Right ventricle myocardium superior (tissue), 1 donor: Measurements from ENCODE around the gene FZR1. TPM values are rescaled to one million over a fixed set of nuclear protein-coding genes. Genes with fewer than 3 reads are reported as not detected.

Experiments used
- ATAC-seq: fragments of 200-7000 bp; cut with Tn5 transposase; one replicate; pipeline ENCODE4 v1.9.1; 2020; ENCODE audit warnings: mild to moderate bottlenecking; ENCODE audit not compliant: poor library complexity
- DNase-seq: peaks from one replicate; pipeline ENCODE4 v3.0.0-alpha.2; 2020
- intact Hi-C: fragments of 100-400 bp; cut with DNase I; formaldehyde crosslinking; loops from one replicate; pipeline ENCODE4 v1.11.2; 2022
- total RNA-seq: library from RNA; stranded (reverse); fragmentation: NEBNext Ultra II Directional; extraction: Animal tissue kit (Norgen Biotek cat#: 25700); gene quantifications from one replicate; pipeline ENCODE4 v1.2.1, GENCODE V29; 2021
- donor health status: DM: no; HTN: yes; CAD: no; lungs with severe emphysema.

FZR1 gene
- total RNA-seq, 1 donor from 2014 or later, result 19.0 TPM

DNA sequence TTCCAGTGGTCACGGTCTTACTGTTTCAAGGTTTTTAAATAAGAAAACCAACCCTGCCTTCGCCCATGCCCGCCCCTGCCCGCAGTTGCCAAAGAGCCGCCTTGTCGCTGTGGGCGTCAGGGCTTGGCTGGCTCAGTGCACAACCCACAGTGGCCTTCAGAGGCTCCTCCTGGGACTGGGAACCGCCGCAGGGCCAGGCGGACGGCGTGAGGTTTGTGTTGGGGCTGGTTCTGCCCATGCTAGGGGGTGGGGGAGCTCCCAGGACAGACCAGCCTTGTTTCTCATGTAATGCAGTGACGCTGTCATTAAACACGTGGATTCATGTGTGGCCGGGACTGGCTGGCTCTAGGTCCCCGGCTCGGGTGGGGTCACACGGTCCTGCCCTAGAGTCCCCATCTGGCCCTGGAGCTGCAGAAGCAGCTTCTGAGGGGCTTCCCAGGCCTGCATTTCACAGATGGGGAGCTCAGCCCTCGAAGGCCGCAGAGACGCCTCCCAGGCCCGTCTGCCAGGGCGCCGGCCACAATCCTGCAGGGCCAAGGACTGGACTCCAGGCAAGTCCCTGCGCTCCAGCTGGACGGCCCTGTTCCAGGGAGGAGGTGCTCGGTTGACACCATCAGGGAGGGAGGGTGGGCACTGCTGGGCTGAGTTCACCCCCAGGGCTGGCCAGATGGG is 30.5 kb downstream of the FZR1 start:
- ATAC-seq, result peak; percentile 46
- DNase-seq, result peak; percentile 74
- intact Hi-C loops, result no loop called here

DNA sequence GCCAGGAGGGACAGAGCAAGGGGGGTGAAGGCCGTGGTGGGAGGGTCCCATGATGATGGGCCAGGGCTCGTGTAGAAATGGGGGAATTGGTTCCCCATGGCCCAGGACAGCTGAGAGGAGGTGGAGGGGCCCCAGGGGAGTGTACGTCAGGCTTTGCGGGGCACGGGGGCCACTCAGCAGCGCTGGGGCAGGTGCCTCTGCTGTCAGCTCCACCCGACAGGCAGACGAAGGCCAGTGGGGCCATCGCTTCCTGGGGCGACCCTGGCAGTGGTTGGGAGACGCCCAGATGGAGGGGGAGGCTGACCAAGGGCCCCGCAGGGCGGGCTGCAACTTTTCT is 31.0 kb downstream of the FZR1 start:
- no peak for DNase-seq
- intact Hi-C loops, result no loop called here
- peak; percentile 11 for ATAC-seq

DNA sequence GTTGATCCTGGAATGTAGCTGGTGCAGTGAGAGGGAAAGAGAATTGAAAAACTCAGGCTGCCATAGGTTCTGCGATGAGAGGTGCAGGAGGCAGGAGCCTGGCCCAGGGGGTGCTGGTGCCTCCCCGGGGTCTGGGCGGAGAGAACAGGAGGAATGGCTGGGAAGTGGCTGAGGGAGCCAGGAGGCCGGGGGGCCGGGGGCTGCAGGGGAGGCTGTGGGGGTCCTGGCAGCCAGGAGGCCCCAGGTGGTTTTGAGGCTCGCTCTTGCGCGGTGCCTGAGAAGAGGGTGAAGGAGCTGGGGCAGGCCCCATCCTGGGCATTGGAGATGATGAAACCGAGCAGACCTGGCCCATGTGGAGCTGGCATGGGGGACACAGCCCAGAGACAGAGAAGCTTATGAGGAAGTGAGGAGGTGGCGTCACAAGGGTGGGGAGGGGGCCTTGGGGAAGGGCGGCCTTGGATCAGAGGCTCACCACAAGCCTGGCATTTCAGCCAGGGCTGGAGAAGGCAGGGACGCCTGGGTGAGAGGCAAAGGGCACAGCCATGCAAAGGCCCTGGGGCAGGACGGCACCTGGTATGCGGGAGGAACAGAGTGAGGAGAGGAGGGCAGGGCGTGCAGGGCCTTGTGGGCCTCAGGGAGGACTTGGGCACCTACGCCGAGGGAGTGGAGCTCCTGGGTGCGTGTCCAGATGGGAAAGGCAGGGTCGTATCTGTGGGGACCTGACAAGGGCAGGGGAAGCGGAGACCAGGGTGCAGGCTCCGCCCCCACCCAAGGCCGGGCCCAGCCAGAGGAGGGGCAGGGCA is 31.5 kb downstream of the FZR1 start:
- intact Hi-C loops, result no loop called here
- DNase-seq (no peak), ATAC-seq (no peak)

DNA sequence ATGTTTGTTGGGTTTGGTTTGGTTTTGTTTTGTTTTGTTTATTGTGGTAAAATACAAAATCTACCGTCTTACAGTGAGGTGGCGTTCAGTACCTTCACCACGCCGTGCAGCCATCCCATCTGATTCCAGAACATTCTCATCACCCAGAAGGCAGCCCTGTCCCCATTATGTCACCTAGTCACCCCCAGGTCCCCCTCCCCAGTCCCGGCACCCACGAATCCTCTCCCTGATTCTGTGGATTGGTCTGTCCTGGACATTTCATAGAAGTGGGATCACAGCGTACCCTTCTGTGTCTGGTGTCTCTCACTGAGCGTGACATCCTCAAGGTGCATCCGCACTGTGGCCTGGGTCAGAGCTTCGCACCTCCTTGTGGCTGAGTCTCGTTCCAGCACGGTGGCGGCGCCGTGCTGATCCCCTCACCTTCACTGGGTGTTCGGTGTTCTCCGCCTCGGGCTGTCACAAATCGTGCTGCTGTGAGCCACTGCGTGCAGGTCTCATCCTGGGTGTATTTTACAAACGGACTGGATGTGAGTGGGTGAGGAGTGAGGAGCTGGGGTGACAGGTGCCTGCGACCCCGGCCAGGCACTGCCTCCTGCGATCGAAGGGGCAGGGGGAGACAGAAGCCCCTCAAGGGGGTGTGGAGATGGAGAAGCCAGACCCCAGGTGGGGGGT is 32.3 kb downstream of the FZR1 start:
- intact Hi-C loops, result no loop called here
- no peak for ATAC-seq
- DNase-seq, result no peak

GRCh38 chr19:3538965-3539755 is 33.0 kb downstream of the FZR1 start, which contains the start of gene TEKTIP1:
Gene TEKTIP1 (plus strand): TSS chr19:3539174. CDS start chr19:3539178, 4 bp downstream.
- intact Hi-C loops, result no loop called here
- DNase-seq, result no peak
- no peak for ATAC-seq

- intact Hi-C loops, result loop anchor here (10.0 kb wide), 1 partner anchor 165 kb away; the partner anchor contains the start of genes PIP5K1C and TJP3
- no peak for ATAC-seq
- no peak for DNase-seq
These were observed 33.6 kb downstream of the FZR1 start for GRCh38 chr19:3539756-3540118.

DNA sequence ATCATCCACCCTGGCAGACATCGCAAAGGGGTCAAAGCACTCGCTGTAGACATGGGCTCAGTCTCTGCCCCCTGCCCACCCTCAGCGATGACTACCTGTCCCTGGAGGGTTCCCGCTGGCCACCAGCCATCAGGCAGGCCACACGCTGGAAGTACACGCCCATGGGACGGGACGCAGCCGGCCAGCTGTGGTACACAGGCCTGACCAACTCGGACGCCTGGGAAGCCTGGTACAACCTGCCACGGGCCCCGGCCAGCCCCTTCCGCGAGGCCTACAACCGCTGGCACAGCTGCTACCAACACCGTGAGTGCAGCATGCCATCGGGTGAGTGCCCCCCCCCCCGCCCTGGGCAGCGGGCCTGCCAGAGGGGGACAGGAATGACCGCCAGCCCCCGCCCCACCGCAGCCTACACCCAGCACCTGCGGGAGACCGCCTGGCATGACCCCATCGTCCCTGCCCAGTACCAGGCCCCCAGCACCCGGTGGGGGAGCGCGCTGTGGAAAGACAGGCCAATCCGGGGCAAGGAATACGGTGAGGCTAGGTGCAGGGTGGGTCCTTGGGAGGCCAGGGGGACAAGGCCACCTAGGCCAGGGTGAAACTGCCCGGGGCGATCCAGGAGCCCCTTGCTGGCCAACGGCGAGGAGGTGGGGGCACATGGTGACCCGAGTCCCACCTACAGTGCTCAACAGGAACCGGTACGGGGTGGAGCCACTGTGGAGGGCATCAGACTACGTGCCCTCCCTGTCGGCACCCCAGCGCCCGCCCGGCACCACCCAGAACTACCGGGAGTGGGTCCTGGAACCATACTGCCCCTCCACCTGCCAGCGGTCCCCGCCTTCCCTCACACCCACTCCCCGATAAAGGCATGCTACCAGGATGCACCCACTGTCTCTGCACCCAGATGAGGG is 37.3 kb downstream of the FZR1 start:
- intact Hi-C loops, result loop anchor here (10.0 kb wide), 1 partner anchor 161 kb away; the partner anchor contains the start of genes PIP5K1C and TJP3
- no peak for ATAC-seq

DNA sequence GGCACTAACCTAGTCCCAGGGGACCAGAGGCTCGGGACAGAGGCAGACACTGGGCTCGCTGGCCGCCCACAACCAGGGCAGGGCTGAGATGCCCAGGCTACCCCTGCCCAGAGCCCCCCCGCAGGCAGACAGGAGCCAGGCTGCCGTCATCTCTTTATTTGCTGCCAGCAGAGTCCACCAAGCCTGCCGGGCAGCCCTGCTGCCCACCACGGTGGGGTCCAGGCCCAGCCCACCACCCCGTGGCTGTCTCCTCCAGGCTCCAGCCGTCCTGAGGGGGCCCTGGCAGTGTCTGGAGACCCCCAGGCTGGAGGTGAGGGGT is 37.9 kb downstream of the FZR1 start:
- no peak for DNase-seq
- intact Hi-C loops, result loop anchor here (10.0 kb wide), 1 partner anchor 161 kb away; the partner anchor contains the start of genes PIP5K1C and TJP3
- no peak for ATAC-seq

More for the DNA sequence above, 37.3 kb downstream of the FZR1 start:
- DNase-seq, result no peak

DNA sequence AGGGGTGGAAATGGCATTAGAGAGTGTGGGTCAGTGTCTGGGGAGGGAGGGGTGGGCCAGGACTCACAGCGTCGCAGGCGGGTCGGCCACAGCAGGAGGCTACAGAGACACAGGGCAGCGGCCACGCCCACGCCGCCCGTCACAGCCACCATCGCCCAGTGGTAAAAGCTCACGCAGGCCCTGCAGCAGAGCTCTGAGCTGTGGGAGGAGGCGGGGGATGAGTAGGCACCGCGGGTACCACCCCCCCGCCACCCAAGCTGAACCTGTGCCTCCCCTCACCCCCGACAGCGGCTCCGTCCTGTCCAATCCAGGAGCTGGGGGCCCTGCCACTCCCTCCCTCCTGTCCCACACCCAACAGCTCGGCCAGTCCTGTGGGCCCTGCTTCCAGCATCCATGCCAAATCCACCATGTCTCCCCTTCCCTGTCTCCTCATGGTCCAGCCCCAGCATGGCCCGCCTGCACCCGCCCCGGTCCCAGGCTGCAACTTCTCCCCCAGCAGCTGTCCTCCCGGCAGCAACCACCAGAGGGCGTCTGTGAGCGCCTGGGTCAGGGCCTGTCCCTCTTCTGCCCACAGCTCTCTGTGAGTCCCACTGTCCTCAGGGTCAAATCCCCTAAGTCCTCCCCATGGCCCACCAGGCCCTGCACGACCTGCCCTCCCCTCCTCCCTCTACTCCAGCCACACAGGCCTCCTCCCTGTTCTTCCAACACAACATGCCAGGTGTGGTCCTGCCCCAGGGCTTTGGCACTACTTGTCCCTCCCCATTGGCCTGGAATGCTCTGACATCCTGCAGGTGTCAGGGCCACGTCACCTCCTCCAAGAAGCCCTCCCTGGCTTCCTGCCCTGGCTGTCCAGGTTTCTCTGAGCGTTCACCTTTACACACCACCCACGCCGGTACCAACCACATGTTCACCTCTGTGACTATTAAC is 38.9 kb downstream of the FZR1 start:
- intact Hi-C loops, result loop anchor here (5.0 to 10.0 kb wide), 2 partner anchors 72 to 160 kb away; partner anchors contain the start of genes PIP5K1C and TJP3
- DNase-seq, result peak; percentile 83
- ATAC-seq, result peak; percentile 74

- intact Hi-C loops, result loop anchor here (5.0 to 10.0 kb wide), 2 partner anchors 72 to 159 kb away; partner anchors contain the start of genes PIP5K1C and TJP3
These were observed 39.5 kb downstream of the FZR1 start for GRCh38 chr19:3545669-3546034.

GRCh38 chr19:3546119-3546518 is 40.0 kb downstream of the FZR1 start:
- ATAC-seq (no peak), DNase-seq (no peak)
- intact Hi-C loops, result loop anchor here (5.0 to 10.0 kb wide), 2 partner anchors 71 to 159 kb away; partner anchors contain the start of genes PIP5K1C and TJP3

More at GRCh38 chr19:3545669-3546034, 39.5 kb downstream of the FZR1 start:
- ATAC-seq (no peak), DNase-seq (no peak)

GRCh38 chr19:3547301-3547731 is 41.2 kb downstream of the FZR1 start:
- intact Hi-C loops, result loop anchor here (5.0 to 10.0 kb wide), 2 partner anchors 70 to 157 kb away; partner anchors contain the start of genes PIP5K1C and TJP3
- DNase-seq, result no peak
- ATAC-seq, result no peak

DNA sequence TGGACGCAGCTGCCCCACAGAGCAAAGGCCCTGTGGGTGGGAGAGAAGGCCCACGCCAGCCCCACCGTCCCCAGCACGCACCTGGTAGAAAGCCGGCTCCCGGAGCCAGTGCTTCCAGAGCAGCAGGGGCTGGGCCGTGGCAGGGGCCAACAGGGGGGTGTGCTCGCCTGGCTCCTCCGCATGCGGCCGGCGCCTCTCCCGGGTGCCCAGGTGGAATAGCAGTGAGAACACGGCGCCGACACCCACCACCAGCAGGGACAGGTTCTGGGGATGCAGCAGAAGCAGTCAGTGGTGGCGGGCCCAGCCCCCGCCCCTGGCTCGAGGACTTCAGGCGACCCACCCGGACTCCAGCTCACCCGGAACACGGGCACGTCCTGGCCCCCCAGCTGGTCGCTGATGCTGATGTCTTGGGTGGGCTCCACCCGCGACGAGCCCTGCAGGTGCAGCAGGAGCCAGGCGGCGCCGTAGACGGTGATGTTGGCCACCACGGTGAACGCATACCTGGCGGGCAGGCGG is 41.7 kb downstream of the FZR1 start:
- intact Hi-C loops, result loop anchor here (5.0 to 10.0 kb wide), 2 partner anchors 69 to 157 kb away; partner anchors contain the start of genes PIP5K1C and TJP3
- DNase-seq (no peak), ATAC-seq (no peak)

GRCh38 chr19:3548606-3549005 is 42.5 kb downstream of the FZR1 start:
- intact Hi-C loops, result loop anchor here (5.0 to 10.0 kb wide), 2 partner anchors 69 to 156 kb away; partner anchors contain the start of genes PIP5K1C and TJP3
- ATAC-seq, result no peak
- no peak for DNase-seq

DNA sequence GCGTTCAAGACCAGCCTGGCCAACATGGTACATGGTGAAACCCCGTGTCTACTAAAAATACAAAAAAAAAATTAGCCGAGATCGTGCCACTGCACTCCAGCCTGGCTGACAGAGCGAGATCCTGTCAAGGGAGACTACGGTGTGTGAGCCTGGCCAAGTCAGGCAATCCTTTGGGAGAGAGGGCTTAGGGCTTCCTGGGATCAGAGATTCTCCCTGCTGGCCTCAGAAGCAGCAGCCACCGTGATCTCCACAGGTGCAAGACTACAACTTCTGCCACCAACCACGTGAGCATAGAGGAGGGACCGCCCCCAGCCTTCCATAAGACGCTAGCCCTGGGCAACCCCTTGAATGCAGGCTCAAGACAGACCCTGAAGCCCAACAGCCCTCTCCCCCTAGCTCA is 43.7 kb downstream of the FZR1 start:
- no peak for DNase-seq
- intact Hi-C loops, result loop anchor here (5.0 to 10.0 kb wide), 2 partner anchors 67 to 155 kb away; partner anchors contain the start of genes PIP5K1C and TJP3
- no peak for ATAC-seq
